Testis (tissue), 2 donors: ENCODE measurements around the gene ACBD3.

Experiments
- POLR2A ChIP-seq: fragments of 450-650 bp; IDR thresholded peaks from one replicate; pipeline ENCODE4 v1.6.1; 2017; ENCODE audit warnings: antibody characterized with exemption, mild to moderate bottlenecking, moderate library complexity
- TF ChIP-seq, protein P1 (sequence below), 3 experiments: fragments of 450-650 bp in 2 of 3; fragments of 200-600 bp in 1 of 3; sonication (generic) in 1 of 3; IDR thresholded peaks; one replicate each; pipeline ENCODE4 v1.5.1; 2016 to 2019; ENCODE audit warnings: antibody characterized with exemption in 3 of 3, mild to moderate bottlenecking in 2 of 3, moderate library complexity in 1 of 3

DNA sequence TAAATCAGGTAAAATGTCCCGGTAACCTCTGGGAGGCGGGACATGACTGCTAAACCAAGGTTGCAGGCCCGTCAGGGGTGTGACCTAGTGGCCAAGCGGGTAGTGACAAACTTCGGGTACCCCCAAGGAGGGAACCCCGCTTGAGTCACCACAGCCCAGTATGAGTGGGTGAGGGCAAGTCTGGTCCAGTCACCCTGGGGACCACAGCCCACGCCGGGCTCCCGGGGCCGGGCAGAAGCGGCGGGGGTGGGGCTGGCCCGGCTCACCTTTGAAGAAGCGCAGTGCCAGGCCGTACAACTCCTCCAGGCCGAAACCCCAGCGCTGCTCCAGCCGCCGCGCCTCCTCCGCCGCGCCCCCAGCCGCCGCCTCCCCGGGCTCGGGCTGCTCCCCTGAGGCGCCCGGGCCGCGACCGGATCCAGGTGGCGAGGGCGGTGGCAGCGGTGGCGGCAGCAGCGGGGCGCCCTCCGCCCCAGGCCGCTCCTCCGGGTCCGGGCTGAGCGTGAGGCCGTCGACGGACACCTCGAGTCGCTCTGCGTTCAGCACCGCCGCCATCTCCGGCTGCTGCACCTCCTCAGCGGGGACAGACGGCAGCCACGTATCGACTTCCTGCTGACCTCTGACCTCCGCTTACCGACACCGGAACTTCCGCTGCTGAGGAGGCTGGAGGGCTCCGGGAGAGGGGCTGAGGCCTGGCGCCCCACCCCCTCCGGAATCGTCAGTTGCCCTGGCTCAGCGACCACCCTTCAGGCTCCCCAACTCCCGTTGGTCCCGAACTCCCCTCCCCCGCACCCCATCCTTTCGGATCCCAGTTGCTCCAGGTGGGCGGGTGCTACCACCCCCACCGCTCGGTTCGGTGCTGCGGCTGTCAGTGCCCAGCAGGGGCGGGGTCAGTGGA lies at the start of gene ACBD3:
- TF ChIP-seq, protein P1, sequence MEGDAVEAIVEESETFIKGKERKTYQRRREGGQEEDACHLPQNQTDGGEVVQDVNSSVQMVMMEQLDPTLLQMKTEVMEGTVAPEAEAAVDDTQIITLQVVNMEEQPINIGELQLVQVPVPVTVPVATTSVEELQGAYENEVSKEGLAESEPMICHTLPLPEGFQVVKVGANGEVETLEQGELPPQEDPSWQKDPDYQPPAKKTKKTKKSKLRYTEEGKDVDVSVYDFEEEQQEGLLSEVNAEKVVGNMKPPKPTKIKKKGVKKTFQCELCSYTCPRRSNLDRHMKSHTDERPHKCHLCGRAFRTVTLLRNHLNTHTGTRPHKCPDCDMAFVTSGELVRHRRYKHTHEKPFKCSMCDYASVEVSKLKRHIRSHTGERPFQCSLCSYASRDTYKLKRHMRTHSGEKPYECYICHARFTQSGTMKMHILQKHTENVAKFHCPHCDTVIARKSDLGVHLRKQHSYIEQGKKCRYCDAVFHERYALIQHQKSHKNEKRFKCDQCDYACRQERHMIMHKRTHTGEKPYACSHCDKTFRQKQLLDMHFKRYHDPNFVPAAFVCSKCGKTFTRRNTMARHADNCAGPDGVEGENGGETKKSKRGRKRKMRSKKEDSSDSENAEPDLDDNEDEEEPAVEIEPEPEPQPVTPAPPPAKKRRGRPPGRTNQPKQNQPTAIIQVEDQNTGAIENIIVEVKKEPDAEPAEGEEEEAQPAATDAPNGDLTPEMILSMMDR (IDR thresholded peaks at IDR 0.05), result peak in 2 of 3 experiments; percentile 24
- TF ChIP-seq POLR2A, result peak; percentile 85
